KMS-11 (cell line): ENCODE data around the gene ASPG.

ENCODE experiments used
- H2AFZ ChIP-seq: fragments of 200-600 bp; sonication (generic); 2 replicates; pipeline ENCODE4 v1.6.1; 2016; ENCODE audit warnings: antibody characterized with exemption, mixed run types, low read depth
- H3K27ac ChIP-seq: fragments of 200-600 bp; sonication (generic); 2 replicates; pipeline ENCODE4 v1.6.1; 2016; ENCODE audit warnings: mild to moderate bottlenecking, mixed run types
- H3K27me3 ChIP-seq: fragments of 200-600 bp; sonication (generic); 2 replicates; pipeline ENCODE4 v1.6.1; 2017; ENCODE audit warnings: mild to moderate bottlenecking, low read depth, mixed run types, moderate library complexity; ENCODE audit not compliant: insufficient read depth
- H3K36me3 ChIP-seq: fragments of 200-600 bp; sonication (generic); 2 replicates; pipeline ENCODE4 v1.6.1; 2017; ENCODE audit warnings: mild to moderate bottlenecking, mixed run types; ENCODE audit not compliant: insufficient read depth
- H3K4me1 ChIP-seq: fragments of 200-600 bp; sonication (generic); 2 replicates; pipeline ENCODE4 v1.6.1; 2016; ENCODE audit warnings: mild to moderate bottlenecking, low read depth, mixed run types; ENCODE audit not compliant: poor library complexity, severe bottlenecking
- H3K4me2 ChIP-seq: fragments of 200-600 bp; sonication (generic); 2 replicates; pipeline ENCODE4 v1.7.0; 2016; ENCODE audit warnings: mild to moderate bottlenecking, mixed run types
- H3K4me3 ChIP-seq: fragments of 200-600 bp; sonication (generic); IDR thresholded peaks from 2 replicates; pipeline ENCODE4 v1.6.1; 2017; ENCODE audit warnings: low read depth, low read length, mixed read lengths; ENCODE audit not compliant: insufficient read depth
- H3K79me2 ChIP-seq: fragments of 200-600 bp; sonication (generic); 2 replicates; pipeline ENCODE4 v1.6.1; 2016; ENCODE audit warnings: low read depth, mixed run types; ENCODE audit not compliant: insufficient read depth
- H3K9ac ChIP-seq: fragments of 200-600 bp; sonication (generic); 2 replicates; pipeline ENCODE4 v1.6.1; 2016; ENCODE audit warnings: mild to moderate bottlenecking, mixed run types
- H4K20me1 ChIP-seq: fragments of 200-600 bp; sonication (generic); 2 replicates; pipeline ENCODE4 v1.6.1; 2016; ENCODE audit warnings: mild to moderate bottlenecking, mixed run types; ENCODE audit not compliant: insufficient read depth
- CTCF ChIP-seq: fragments of 200-600 bp; sonication (generic); conservative IDR thresholded peaks from 2 replicates; pipeline ENCODE4 v1.6.1; 2017; ENCODE audit warnings: low read depth, mild to moderate bottlenecking, antibody characterized with exemption, low read length, moderate library complexity, mixed read lengths

Gene ASPG

GRCh38 chr14:104106471-104106991 is 21.0 kb downstream of the ASPG start:
- no peak overlapping the region for H3K27ac ChIP-seq
- TF ChIP-seq CTCF: no peak

GRCh38 chr14:104107101-104107581 is 21.6 kb downstream of the ASPG start:
- Histone ChIP-seq H2AFZ (no peak overlapping the region), H3K4me3 (no peak overlapping the region), H3K4me1 (no peaks in the 10 kb centered on the region), H3K9ac (no peak overlapping the region), H3K27ac (no peak overlapping the region), H4K20me1 (no peaks in the 10 kb centered on the region), H3K4me2 (no peak overlapping the region), H3K27me3 (peaks cover 19% of the 10 kb centered on the region; the same call in 1 of the 2 replicates), H3K36me3 (no peaks in the 10 kb centered on the region), H3K79me2 (no peaks in the 10 kb centered on the region)
- no peak for TF ChIP-seq CTCF

More at GRCh38 chr14:104106471-104106991, 21.0 kb downstream of the ASPG start:
- Histone ChIP-seq H3K27me3 (peaks cover 19% of the 10 kb centered on the region; the same call in 1 of the 2 replicates), H3K79me2 (no peaks in the 10 kb centered on the region), H3K36me3 (no peaks in the 10 kb centered on the region), H4K20me1 (no peaks in the 10 kb centered on the region), H3K4me1 (no peaks in the 10 kb centered on the region), H3K4me2 (no peak overlapping the region), H3K9ac (no peak overlapping the region), H3K4me3 (no peak overlapping the region), H2AFZ (no peak overlapping the region)

- no peaks in the 10 kb centered on the region for H4K20me1 ChIP-seq
- no peak overlapping the region for H2AFZ ChIP-seq
- no peak overlapping the region for H3K9ac ChIP-seq
- H3K36me3 ChIP-seq: no peaks in the 10 kb centered on the region
- peaks cover 16% of the 10 kb centered on the region; the same call in 1 of the 2 replicates for H3K27me3 ChIP-seq
- TF ChIP-seq CTCF: no peak
- H3K4me2 ChIP-seq: no peak overlapping the region
- no peak overlapping the region for H3K4me3 ChIP-seq
- H3K79me2 ChIP-seq: no peaks in the 10 kb centered on the region
- no peak overlapping the region for H3K27ac ChIP-seq
- H3K4me1 ChIP-seq: no peaks in the 10 kb centered on the region
These were observed 22.4 kb downstream of the ASPG start for GRCh38 chr14:104107611-104108569.

GRCh38 chr14:104108570-104109541 is 23.4 kb downstream of the ASPG start:
- no peaks in the 10 kb centered on the region for H3K36me3 ChIP-seq
- H3K4me1 ChIP-seq: no peaks in the 10 kb centered on the region
- H2AFZ ChIP-seq: no peak overlapping the region
- no peaks in the 10 kb centered on the region for H4K20me1 ChIP-seq
- no peak overlapping the region for H3K27ac ChIP-seq
- H3K79me2 ChIP-seq: no peaks in the 10 kb centered on the region
- no peak overlapping the region for H3K9ac ChIP-seq
- H3K4me3 ChIP-seq: no peak overlapping the region
- H3K4me2 ChIP-seq: no peak overlapping the region
- no peak for TF ChIP-seq CTCF
- H3K27me3 ChIP-seq: peaks cover 12% of the 10 kb centered on the region; the same call in 1 of the 2 replicates
